ENCODE measurements around the gene RTL10. TPM values are rescaled to one million over a fixed set of nuclear protein-coding genes. Genes with fewer than 3 reads are reported as not detected.

Gene RTL10
- total RNA-seq, 5 donors from 2014 or later (not counting 1 experiment from before 2014, with no cell fraction given) = 21.1 to 35.1 (median 28.5) TPM

- H3K9me3 Mint-ChIP-seq = no peaks in the 10 kb centered on the region
- Histone ChIP-seq H3K27me3 (replicated peaks in 1 of 2; ENCODE audit: control insufficient read depth in 2 of 2, extremely low read depth in 1 of 2, insufficient read depth in 2 of 2, low read length in 1 of 2) (peaks cover 0 to 13% of the 10 kb centered on the region in 2 experiments), H3K9me3 (no peaks in the 10 kb centered on the region), H3K27ac (ENCODE audit: low read length) (peak overlapping the region; percentile 35), H3K36me3 (ENCODE audit: control insufficient read depth in 2 of 2, extremely low read depth in 1 of 2, insufficient read depth in 1 of 2, low read length in 1 of 2) (peaks cover 4 to 5% of the 10 kb centered on the region in 2 donors), H3K4me1 (ENCODE audit: control insufficient read depth in 1 of 2, extremely low read depth in 1 of 2, insufficient read depth in 2 of 2, low read length in 2 of 2) (peaks cover 6 to 41% of the 10 kb centered on the region in 2 experiments), H3K4me3 (ENCODE audit: control insufficient read depth in 1 of 2, extremely low read depth in 1 of 2, low read length in 1 of 2) (no peak overlapping the region)
- ChIA-PET POLR2A (no interaction called here), CTCF (no interaction called here)
- H3K36me3 Mint-ChIP-seq = no peaks in the 10 kb centered on the region
- 48% methylated on average over 6 of the region's 7 CpGs for WGBS (ENCODE audit: insufficient coverage)
- ATAC-seq (replicated peaks in 1 of 4) (peak in 3 of 4 experiments; percentile 13 to 21 (median 16)), DNase-seq (peak in 1 of 35 experiments; percentile 3)
- H3K27me3 Mint-ChIP-seq = no peaks in the 10 kb centered on the region
- peak overlapping the region; percentile 65 to 84 for H3K27ac Mint-ChIP-seq
- peak overlapping the region in 1 of 3 donors; percentile 55 for H3K4me3 Mint-ChIP-seq
- peaks cover 0 to 13% (median 13%) of the 10 kb centered on the region in 3 donors for H3K4me1 Mint-ChIP-seq
Measured at GRCh38 chr22:19873960-19874306, 19.3 kb upstream of the RTL10 start.

DNA sequence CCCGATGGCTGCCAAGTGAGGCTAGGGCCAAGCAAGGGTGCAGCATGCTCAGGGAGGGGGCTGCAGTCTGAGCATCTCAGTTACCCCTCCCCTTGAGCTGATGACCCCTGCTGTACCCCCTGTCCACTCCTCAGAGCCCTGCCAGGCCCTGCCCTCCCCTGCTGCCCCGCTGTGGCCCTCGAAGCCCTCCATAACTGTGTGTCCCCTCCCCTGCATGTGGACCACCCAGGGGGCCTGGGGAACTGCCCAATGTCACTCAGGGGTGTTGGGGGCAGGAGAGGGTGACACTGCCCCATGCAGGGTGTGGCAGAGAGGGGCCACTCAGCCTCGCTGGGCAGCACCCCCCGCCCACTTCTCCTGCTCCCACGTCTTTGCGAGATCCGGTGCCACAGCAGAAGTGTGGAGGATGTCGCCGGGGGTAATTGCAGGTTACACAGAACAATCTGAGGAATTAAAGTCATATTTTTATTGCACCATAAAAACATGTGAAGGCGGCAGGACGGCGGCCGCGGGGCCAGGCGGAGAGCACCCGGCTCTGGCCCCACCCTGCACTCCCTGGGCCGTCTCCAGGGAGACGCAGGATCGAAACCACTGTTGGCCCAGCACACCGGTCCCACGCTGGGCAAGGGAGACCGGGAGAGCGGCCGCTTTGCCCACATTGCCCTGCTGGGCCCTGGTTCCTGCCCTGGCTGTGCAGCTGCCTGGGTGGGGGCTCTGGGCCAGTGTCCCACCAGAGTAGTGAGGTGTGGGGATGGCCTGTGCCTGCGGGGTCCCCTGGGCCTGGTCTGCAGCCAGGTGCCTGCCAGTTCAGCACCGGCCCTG lies 18.7 kb upstream of the RTL10 start:
- ChIA-PET CTCF (no interaction called here), POLR2A (no interaction called here)
- no peak overlapping the region for H3K4me3 ChIP-seq (ENCODE audit: control insufficient read depth in 1 of 2, extremely low read depth in 1 of 2, low read length in 1 of 2)
- Mint-ChIP-seq H3K36me3 (no peaks in the 10 kb centered on the region), H3K4me3 (no peak overlapping the region), H3K27me3 (no peaks in the 10 kb centered on the region), H3K4me1 (peaks cover 3 to 13% (median 13%) of the 10 kb centered on the region in 3 donors), H3K9me3 (no peaks in the 10 kb centered on the region), H3K27ac (peak overlapping the region; percentile 65 to 84)
- peaks cover 0 to 13% of the 10 kb centered on the region in 2 experiments for H3K27me3 ChIP-seq (replicated peaks in 1 of 2; ENCODE audit: control insufficient read depth in 2 of 2, extremely low read depth in 1 of 2, insufficient read depth in 2 of 2, low read length in 1 of 2)
- H3K27ac ChIP-seq (ENCODE audit: low read length) = no peak overlapping the region
- no peaks in the 10 kb centered on the region for H3K9me3 ChIP-seq
- DNase-seq = peak in 3 of 35 experiments; percentile 1 to 13 (median 13)
- ATAC-seq (replicated peaks in 1 of 4) = no peak
- whole genome bisulfite sequencing (ENCODE audit: insufficient coverage) = 93% methylated on average over 17 of the region's 27 CpGs
- H3K4me1 ChIP-seq (ENCODE audit: control insufficient read depth in 1 of 2, extremely low read depth in 1 of 2, insufficient read depth in 2 of 2, low read length in 2 of 2) = peaks cover 6 to 41% of the 10 kb centered on the region in 2 experiments
- H3K36me3 ChIP-seq (ENCODE audit: control insufficient read depth in 2 of 2, extremely low read depth in 1 of 2, insufficient read depth in 1 of 2, low read length in 1 of 2) = peaks cover 0 to 4% of the 10 kb centered on the region in 2 donors

- no peak overlapping the region for H3K27ac Mint-ChIP-seq
- no peaks in the 10 kb centered on the region for H3K36me3 Mint-ChIP-seq
- Histone ChIP-seq H3K9me3 (no peaks in the 10 kb centered on the region), H3K27me3 (replicated peaks in 1 of 2; ENCODE audit: control insufficient read depth in 2 of 2, extremely low read depth in 1 of 2, insufficient read depth in 2 of 2, low read length in 1 of 2) (peaks cover 0 to 13% of the 10 kb centered on the region in 2 experiments), H3K4me3 (ENCODE audit: control insufficient read depth in 1 of 2, extremely low read depth in 1 of 2, low read length in 1 of 2) (no peak overlapping the region), H3K4me1 (ENCODE audit: control insufficient read depth in 1 of 2, extremely low read depth in 1 of 2, insufficient read depth in 2 of 2, low read length in 2 of 2) (peaks cover 6 to 41% of the 10 kb centered on the region in 2 experiments), H3K36me3 (ENCODE audit: control insufficient read depth in 2 of 2, extremely low read depth in 1 of 2, insufficient read depth in 1 of 2, low read length in 1 of 2) (peaks cover 0 to 4% of the 10 kb centered on the region in 2 donors), H3K27ac (ENCODE audit: low read length) (no peak overlapping the region)
- peaks cover 9 to 13% (median 13%) of the 10 kb centered on the region in 3 donors for H3K4me1 Mint-ChIP-seq
- ChIA-PET CTCF (no interaction called here), POLR2A (no interaction called here)
- ATAC-seq (replicated peaks in 1 of 4) (no peak), DNase-seq (peak in 3 of 35 experiments; percentile 2 to 22 (median 12))
- H3K9me3 Mint-ChIP-seq = no peaks in the 10 kb centered on the region
- H3K27me3 Mint-ChIP-seq = no peaks in the 10 kb centered on the region
- no peak overlapping the region for H3K4me3 Mint-ChIP-seq
- 53% methylated on average over 7 of the region's 7 CpGs for WGBS (ENCODE audit: insufficient coverage)
Measured at GRCh38 chr22:19872779-19873137, 18.1 kb upstream of the RTL10 start.

DNA sequence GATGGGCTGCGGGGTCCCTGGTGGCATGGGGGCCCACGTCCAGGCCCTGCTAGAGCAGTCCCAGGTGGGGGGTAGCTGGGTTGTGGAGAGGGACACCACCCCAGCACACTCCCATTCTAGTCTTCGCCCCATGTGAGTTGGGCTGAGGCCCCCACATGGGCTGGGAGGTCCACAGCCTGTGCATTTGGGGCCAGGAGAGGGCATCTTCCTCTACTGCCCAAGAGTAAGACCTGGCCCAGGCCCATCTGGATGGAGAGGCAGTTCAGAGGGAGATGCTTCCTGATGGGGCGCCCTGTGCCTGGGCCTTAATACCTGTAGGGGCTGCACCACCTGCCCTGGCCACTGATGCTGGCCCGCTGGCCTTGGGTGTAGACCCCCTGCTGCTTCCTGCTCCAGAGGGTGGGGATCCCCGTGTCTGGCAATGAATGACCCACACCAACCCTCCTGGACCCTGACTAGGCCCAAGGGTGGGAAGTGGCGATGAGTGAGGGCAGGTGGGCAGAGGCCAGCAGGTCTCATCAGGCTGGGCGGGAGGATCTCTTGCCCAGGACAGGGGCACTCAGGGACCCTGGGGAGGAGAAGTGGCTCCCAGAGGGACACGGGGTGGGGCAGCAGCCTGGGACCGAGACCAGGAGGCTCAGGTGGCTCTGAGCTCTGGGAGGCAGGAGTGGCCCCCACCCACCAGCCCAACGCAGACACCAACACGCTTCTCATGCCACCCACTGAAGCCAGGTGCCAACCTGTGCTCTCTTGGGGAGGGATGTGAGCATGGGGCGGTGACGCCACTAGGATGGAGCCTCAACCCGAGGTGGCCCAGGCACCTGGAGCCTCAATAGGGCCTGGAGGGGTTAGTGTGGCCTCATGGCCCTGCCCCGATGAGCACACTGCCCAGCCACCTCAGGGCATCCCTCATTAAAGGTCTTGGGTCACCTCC lies 17.4 kb upstream of the RTL10 start:
- 86% methylated on average over 11 of the region's 16 CpGs for WGBS (ENCODE audit: insufficient coverage)
- CTCF ChIA-PET = no interaction called here
- Mint-ChIP-seq H3K9me3 (no peaks in the 10 kb centered on the region), H3K4me3 (no peak overlapping the region), H3K27ac (no peak overlapping the region), H3K4me1 (peaks cover 10 to 13% (median 13%) of the 10 kb centered on the region in 3 donors), H3K27me3 (no peaks in the 10 kb centered on the region), H3K36me3 (no peaks in the 10 kb centered on the region)
- DNase-seq (peak in 3 of 35 experiments; percentile 1 to 19 (median 11)), ATAC-seq (replicated peaks in 1 of 4) (no peak)
- no peaks in the 10 kb centered on the region for H3K9me3 ChIP-seq
- no peak overlapping the region for H3K4me3 ChIP-seq (ENCODE audit: control insufficient read depth in 1 of 2, extremely low read depth in 1 of 2, low read length in 1 of 2)
- H3K36me3 ChIP-seq (ENCODE audit: control insufficient read depth in 2 of 2, extremely low read depth in 1 of 2, insufficient read depth in 1 of 2, low read length in 1 of 2) = no peaks in the 10 kb centered on the region
- no peak overlapping the region for H3K27ac ChIP-seq (ENCODE audit: low read length)
- peaks cover 0 to 13% of the 10 kb centered on the region in 2 experiments for H3K27me3 ChIP-seq (replicated peaks in 1 of 2; ENCODE audit: control insufficient read depth in 2 of 2, extremely low read depth in 1 of 2, insufficient read depth in 2 of 2, low read length in 1 of 2)
- POLR2A ChIA-PET = no interaction called here
- H3K4me1 ChIP-seq (ENCODE audit: control insufficient read depth in 1 of 2, extremely low read depth in 1 of 2, insufficient read depth in 2 of 2, low read length in 2 of 2) = peaks cover 6 to 41% of the 10 kb centered on the region in 2 experiments

DNA sequence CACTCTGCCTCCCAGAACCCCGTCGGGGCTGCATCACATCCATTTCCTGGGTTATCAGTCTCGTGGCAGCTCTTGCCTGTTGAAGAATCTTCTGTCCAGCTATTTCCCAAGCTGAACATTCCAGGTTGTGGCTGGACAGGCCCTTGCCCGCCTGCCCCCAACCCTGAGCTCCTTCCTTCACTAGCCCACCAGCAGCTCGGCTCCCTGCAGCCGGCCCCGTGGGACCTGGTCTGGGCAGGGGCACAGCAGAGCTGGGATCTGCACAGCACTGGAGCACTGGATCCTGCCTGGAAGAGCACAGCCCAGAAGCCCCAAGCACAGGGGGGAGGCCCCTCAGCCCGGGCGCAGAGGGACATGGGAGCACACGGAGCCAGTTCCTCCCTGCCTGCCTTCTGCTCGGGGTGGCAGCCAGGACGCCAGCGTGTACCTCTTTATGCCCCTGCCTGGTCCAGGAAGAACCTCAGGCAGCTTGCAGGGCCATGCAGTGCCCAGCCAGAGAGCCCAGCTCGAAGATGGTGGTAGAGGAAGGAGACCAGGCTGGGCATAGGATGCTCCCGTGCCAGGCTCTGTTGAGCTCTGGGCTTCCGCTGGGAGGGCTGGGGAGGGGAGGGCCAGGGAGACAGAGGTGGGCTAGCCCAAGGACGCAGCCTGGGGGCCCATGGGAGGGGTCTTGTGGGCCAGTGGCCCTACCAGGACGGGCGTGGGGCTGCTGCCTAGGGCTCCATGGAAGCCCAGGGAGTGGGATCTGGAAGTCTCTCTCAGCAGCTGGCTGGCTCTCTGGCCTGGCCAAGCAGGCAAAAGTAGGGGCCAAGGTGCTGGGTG lies 16.6 kb upstream of the RTL10 start:
- Mint-ChIP-seq H3K4me1 (peaks cover 10 to 13% (median 13%) of the 10 kb centered on the region in 3 donors), H3K27ac (no peak overlapping the region), H3K27me3 (no peaks in the 10 kb centered on the region), H3K9me3 (no peaks in the 10 kb centered on the region), H3K36me3 (no peaks in the 10 kb centered on the region), H3K4me3 (no peak overlapping the region)
- H3K9me3 ChIP-seq = no peaks in the 10 kb centered on the region
- ATAC-seq (replicated peaks in 1 of 4) = no peak
- no peaks in the 10 kb centered on the region for H3K36me3 ChIP-seq (ENCODE audit: control insufficient read depth in 2 of 2, extremely low read depth in 1 of 2, insufficient read depth in 1 of 2, low read length in 1 of 2)
- no peak overlapping the region for H3K27ac ChIP-seq (ENCODE audit: low read length)
- CTCF ChIA-PET = no interaction called here
- peaks cover 0 to 13% of the 10 kb centered on the region in 2 experiments for H3K27me3 ChIP-seq (replicated peaks in 1 of 2; ENCODE audit: control insufficient read depth in 2 of 2, extremely low read depth in 1 of 2, insufficient read depth in 2 of 2, low read length in 1 of 2)
- DNase-seq = peak in 3 of 35 experiments; percentile 1 to 22 (median 7)
- POLR2A ChIA-PET = no interaction called here
- 84% methylated on average over 19 of the region's 19 CpGs for WGBS (ENCODE audit: insufficient coverage)
- H3K4me1 ChIP-seq (ENCODE audit: control insufficient read depth in 1 of 2, extremely low read depth in 1 of 2, insufficient read depth in 2 of 2, low read length in 2 of 2) = peaks cover 6 to 35% of the 10 kb centered on the region in 2 experiments
- no peak overlapping the region for H3K4me3 ChIP-seq (ENCODE audit: control insufficient read depth in 1 of 2, extremely low read depth in 1 of 2, low read length in 1 of 2)

Measured in T-cell (primary cell).